Mucosa of rectum (tissue), 2 donors: ENCODE measurements around the gene ZBTB42.

ENCODE experiments used
- H3K27ac ChIP-seq, 2 donors: one replicate each; pipeline ENCODE4 v1.7.0; 2013; ENCODE audit warnings: inconsistent platforms in 2 of 2, low read depth in 2 of 2, low read length in 2 of 2
- H3K27me3 ChIP-seq, 2 donors: one replicate each; pipeline ENCODE4 v1.7.0; 2013; ENCODE audit warnings: low read length in 2 of 2; ENCODE audit not compliant: control insufficient read depth in 2 of 2, insufficient read depth in 2 of 2
- H3K36me3 ChIP-seq, 2 donors: one replicate each; pipeline ENCODE4 v1.7.0; 2013; ENCODE audit warnings: low read length in 2 of 2; ENCODE audit not compliant: control insufficient read depth in 2 of 2, insufficient read depth in 2 of 2
- H3K4me1 ChIP-seq, 2 donors: one replicate each; pipeline ENCODE4 v1.7.0; 2013; ENCODE audit warnings: low read length in 2 of 2, mild to moderate bottlenecking in 1 of 2; ENCODE audit not compliant: control insufficient read depth in 2 of 2, insufficient read depth in 2 of 2
- H3K4me3 ChIP-seq, 2 donors: one replicate each; pipeline ENCODE4 v1.7.0; 2013; ENCODE audit warnings: low read length in 2 of 2
- H3K9ac ChIP-seq, 2 donors: one replicate each; pipeline ENCODE4 v1.7.0; 2013; ENCODE audit warnings: low read length in 2 of 2, low read depth in 1 of 2, mild to moderate bottlenecking in 1 of 2
- H3K9me3 ChIP-seq, 2 donors: one replicate each; pipeline ENCODE4 v1.7.0; 2013; ENCODE audit warnings: low read length in 2 of 2; ENCODE audit not compliant: control insufficient read depth in 2 of 2
- donor health status: healthy.
- donor health status: Normal muscosa, but diverticular disease.

The ZBTB42 gene

GRCh38 chr14:104757238-104757585 lies 43.7 kb upstream of the ZBTB42 start:
- Histone ChIP-seq H3K27me3 (no peaks in the 10 kb centered on the region), H3K9me3 (no peaks in the 10 kb centered on the region), H3K27ac (no peak overlapping the region), H3K4me3 (no peak overlapping the region), H3K36me3 (peaks cover 37 to 39% of the 10 kb centered on the region in 2 donors), H3K9ac (no peak overlapping the region), H3K4me1 (peaks cover 11 to 15% of the 10 kb centered on the region in 2 donors)

GRCh38 chr14:104757681-104758392 lies 43.1 kb upstream of the ZBTB42 start:
- peaks cover 37 to 39% of the 10 kb centered on the region in 2 donors for H3K36me3 ChIP-seq
- H3K4me1 ChIP-seq, result peaks cover 10 to 13% of the 10 kb centered on the region in 2 donors
- no peak overlapping the region for H3K27ac ChIP-seq
- no peaks in the 10 kb centered on the region for H3K9me3 ChIP-seq
- H3K9ac ChIP-seq, result no peak overlapping the region
- no peaks in the 10 kb centered on the region for H3K27me3 ChIP-seq
- no peak overlapping the region for H3K4me3 ChIP-seq

- Histone ChIP-seq H3K27ac (no peak overlapping the region), H3K36me3 (peaks cover 37 to 39% of the 10 kb centered on the region in 2 donors), H3K4me3 (no peak overlapping the region), H3K4me1 (peaks cover 3 to 4% of the 10 kb centered on the region in 2 donors), H3K9me3 (no peaks in the 10 kb centered on the region), H3K27me3 (no peaks in the 10 kb centered on the region), H3K9ac (no peak overlapping the region)
Measured at GRCh38 chr14:104758981-104759969, 41.6 kb upstream of the ZBTB42 start.

- H3K9ac ChIP-seq, result no peak overlapping the region
- H3K27me3 ChIP-seq, result no peaks in the 10 kb centered on the region
- peaks cover 2 to 3% of the 10 kb centered on the region in 2 donors for H3K4me1 ChIP-seq
- no peak overlapping the region for H3K4me3 ChIP-seq
- H3K27ac ChIP-seq, result no peak overlapping the region
- H3K36me3 ChIP-seq, result peaks cover 3% of the 10 kb centered on the region in 2 donors
- no peaks in the 10 kb centered on the region for H3K9me3 ChIP-seq
Measured at GRCh38 chr14:104765517-104765916, 35.4 kb upstream of the ZBTB42 start.

GRCh38 chr14:104766256-104766862 lies 34.5 kb upstream of the ZBTB42 start:
- peaks cover 2 to 3% of the 10 kb centered on the region in 2 donors for H3K4me1 ChIP-seq
- H3K9me3 ChIP-seq, result no peaks in the 10 kb centered on the region
- peaks cover 7 to 9% of the 10 kb centered on the region in 2 donors for H3K36me3 ChIP-seq
- H3K9ac ChIP-seq, result no peak overlapping the region
- H3K27ac ChIP-seq, result no peak overlapping the region
- H3K27me3 ChIP-seq, result no peaks in the 10 kb centered on the region
- H3K4me3 ChIP-seq, result no peak overlapping the region

GRCh38 chr14:104766863-104767633 lies 33.9 kb upstream of the ZBTB42 start:
- Histone ChIP-seq H3K4me3 (no peak overlapping the region), H3K4me1 (peaks cover 2 to 3% of the 10 kb centered on the region in 2 donors), H3K36me3 (peaks cover 14 to 16% of the 10 kb centered on the region in 2 donors), H3K9ac (no peak overlapping the region), H3K27me3 (no peaks in the 10 kb centered on the region), H3K27ac (no peak overlapping the region), H3K9me3 (no peaks in the 10 kb centered on the region)

GRCh38 chr14:104767634-104767918 lies 33.3 kb upstream of the ZBTB42 start:
- Histone ChIP-seq H3K27ac (no peak overlapping the region), H3K27me3 (no peaks in the 10 kb centered on the region), H3K4me3 (no peak overlapping the region), H3K4me1 (peaks cover 2 to 3% of the 10 kb centered on the region in 2 donors), H3K9ac (no peak overlapping the region), H3K36me3 (peaks cover 17 to 21% of the 10 kb centered on the region in 2 donors), H3K9me3 (no peaks in the 10 kb centered on the region)

- peaks cover 26 to 27% of the 10 kb centered on the region in 2 donors for H3K36me3 ChIP-seq
- H3K9ac ChIP-seq, result no peak overlapping the region
- H3K4me1 ChIP-seq, result peaks cover 2 to 3% of the 10 kb centered on the region in 2 donors
- H3K27me3 ChIP-seq, result no peaks in the 10 kb centered on the region
- H3K9me3 ChIP-seq, result no peaks in the 10 kb centered on the region
- no peak overlapping the region for H3K4me3 ChIP-seq
- H3K27ac ChIP-seq, result peak overlapping the region in 1 of 2 donors; percentile 42
Measured at GRCh38 chr14:104768437-104769323, 32.2 kb upstream of the ZBTB42 start.
